HG02759 (cell line): ENCODE data around the gene CAMK1D.
"Not testable (repeated sequence)": the region's sequence is repeated elsewhere in the genome, so short reads cannot be mapped to it uniquely, and the experiment has no call there.

Source experiments
- ATAC-seq: cut with Tn5 transposase; IDR thresholded peaks from one replicate; pipeline ENCODE4 v1.9.1; 2021; ENCODE audit warnings: mild to moderate bottlenecking, moderate library complexity; ENCODE audit not compliant: unreplicated experiment

Gene CAMK1D

DNA sequence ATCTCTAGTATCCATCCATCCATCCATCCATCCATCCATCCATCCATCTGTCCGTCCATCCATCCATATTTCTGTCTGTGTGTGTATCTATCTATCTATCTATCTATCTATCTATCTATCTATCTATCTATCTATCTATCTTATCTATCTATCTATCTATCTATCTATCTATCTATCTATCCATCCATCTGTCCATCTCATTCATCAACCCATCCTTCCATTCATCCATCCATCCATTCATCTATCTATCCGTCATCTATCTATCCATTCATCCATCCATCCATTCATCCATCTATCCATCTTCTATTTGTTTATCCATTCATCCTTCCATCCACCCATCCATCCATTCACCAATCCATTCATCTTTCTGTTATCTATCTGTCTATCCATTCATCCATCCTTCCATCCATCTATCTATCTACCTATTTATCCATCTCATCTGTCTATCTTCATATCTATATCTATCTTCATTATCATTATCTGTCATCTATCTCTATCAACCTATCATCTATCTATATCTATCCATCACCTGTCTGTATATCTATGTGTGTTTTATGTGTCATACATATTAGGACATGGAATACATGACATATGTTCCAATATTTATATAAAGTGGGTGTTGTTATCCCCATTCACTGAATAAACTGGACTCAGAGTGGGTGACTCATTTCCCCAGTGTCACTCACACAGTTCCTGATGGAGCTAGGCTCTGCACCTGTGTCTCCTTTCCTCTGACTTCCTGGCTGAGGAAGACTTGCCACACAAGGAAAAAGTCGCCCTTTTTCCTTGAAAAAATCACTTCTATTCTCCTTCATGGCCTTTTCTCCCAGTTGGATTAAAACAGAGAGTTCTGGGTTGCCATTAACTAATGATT is 452.1 kb downstream of the CAMK1D start:
- no peak for ATAC-seq

DNA sequence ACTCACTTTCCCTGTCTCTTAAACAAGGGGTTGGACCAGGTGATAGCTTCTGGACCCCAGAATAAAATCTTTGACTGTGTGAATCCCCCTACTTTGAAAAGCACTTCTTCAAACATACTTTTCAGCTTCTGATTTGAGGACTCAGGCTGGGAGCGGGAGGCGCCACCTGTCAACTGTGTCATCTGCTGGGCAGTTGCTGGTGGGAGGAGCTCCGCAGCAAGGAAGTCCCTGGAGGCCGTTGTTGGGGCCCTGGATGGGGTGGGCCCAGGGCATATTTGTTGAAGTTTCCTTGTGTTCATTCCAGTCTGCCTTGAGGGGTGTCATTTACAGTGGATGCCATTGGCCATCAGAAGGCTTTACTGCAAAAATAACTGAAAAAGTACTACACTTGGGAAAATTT is 454.4 kb downstream of the CAMK1D start:
- no peak for ATAC-seq

GRCh38 chr10:12806228-12807095 is 457.1 kb downstream of the CAMK1D start:
- no peak for ATAC-seq

- ATAC-seq = no peak
Observed at GRCh38 chr10:12807096-12807755, 457.9 kb downstream of the CAMK1D start.

DNA sequence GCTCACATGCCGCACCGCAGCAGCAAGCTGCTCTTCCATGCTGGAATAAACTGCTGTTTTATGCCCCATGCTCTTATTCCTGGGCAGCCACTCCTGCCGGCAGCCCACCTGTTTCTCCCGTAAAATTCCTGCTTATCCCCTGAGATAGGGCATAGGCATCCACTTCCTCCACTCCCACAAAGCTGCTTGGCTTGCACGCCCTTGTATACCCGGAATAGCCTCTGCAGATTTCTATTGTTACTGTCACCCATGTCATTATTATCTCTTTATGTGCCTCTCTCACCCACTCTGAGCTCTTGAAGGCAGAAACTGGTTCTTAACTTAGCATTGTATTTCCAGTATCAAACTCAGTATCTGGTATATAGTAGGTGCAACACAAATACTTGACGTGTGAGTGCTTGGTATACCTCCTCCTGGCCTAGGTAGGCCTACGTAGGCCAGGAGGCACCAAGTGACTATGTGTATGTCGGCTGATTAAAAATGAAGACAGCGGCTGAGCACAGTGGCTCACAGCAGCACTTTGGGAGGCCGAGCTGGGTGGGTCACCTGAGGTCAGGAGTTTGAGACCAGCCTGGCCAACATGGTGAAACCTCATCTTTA is 458.8 kb downstream of the CAMK1D start:
- ATAC-seq = no peak

GRCh38 chr10:12810046-12810445 is 460.7 kb downstream of the CAMK1D start:
- ATAC-seq = not testable (repeated sequence)

GRCh38 chr10:12811826-12812225 is 462.5 kb downstream of the CAMK1D start:
- no peak for ATAC-seq

DNA sequence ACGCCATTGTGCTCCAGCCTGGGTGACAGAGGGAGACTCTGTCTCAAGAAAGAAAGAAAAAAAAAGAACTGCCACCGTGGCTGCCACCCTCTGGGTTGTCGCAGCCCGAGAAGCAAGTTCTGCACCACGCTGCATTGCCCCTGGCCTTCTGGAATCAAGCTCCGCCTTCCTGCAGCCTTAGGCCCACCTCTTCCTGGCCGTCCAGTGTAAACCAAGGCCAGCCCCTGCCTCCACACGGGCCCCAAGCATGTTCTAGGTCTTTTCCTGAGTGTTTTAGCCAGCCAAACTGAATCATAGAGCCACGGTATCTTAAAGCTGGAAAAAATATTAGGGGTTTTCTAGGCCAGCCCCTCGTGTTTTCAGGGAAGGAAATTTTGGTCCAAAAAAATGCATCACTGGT is 463.2 kb downstream of the CAMK1D start:
- no peak for ATAC-seq

DNA sequence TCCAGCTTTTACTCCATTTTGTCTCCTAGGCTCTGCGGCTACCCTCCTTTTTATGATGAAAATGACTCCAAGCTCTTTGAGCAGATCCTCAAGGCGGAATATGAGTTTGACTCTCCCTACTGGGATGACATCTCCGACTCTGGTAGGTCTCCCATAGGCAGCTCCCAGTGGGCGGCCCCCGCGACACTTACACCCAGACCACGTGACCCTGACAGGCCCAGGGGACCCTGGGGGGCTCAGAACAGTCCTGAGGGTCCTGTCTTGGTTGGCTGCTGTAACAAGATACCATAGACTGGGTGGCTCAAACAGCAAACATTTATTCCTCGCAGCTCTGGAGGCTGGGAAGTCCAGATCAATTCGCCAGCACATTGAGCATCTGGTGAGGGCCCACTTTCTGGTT is 464.8 kb downstream of the CAMK1D start:
- ATAC-seq = no peak

GRCh38 chr10:12819071-12819470 is 469.7 kb downstream of the CAMK1D start:
- ATAC-seq = no peak

DNA sequence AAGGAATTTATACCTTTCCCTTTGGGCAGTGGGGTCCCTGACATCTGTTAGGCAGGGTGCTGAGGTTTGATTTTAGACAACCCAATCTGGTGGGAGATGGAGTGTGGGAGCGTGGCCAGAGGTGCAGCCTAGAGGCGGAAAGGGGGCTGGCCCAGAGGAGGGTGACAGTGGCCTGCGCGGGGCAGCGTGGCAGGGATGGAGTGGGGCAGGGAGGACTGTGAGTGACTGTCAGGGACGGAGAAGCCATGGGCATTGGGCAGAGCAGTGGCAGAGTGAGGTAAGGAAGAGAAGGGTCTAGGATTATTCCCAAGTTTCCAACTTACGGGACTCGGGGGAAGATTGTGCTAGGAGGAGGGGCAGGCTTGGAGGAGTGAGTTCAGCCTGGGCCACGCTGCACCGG is 470.3 kb downstream of the CAMK1D start:
- ATAC-seq = no peak

DNA sequence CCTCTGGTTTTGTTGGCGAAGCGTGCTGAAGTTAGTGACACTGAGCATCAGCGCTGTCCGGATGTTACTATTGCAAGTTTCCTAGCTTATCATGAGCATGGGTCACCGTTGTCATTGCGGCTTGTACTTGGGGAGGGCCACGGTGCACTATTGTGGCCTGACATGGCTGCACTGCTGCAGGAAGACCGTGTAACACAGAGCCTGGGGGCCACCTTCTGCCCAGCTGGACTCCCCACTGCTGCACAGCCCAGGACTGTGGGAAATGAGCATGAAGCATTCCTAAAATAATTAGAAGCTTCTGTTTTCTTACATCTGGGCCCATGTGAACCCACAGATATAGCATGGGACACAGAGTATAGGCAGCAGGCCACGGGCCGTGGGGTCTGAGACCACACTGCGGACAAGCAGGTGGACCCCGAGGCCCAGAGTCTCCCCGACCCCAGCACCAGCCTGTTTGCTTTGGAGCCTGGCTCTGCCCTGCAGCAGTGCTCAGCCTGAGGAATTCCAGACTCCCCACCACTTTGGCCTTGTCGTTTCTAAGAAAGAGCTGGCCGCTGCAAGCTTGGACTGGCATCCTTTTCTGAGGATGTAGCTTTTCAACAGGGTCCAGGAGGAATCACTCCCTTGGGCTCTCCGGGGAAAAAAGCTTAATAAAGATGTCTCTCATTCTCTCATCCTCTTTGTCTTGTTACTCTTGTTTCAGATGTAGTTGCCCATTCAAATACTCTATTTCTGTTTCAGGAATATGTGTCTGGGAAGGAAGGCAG is 473.0 kb downstream of the CAMK1D start:
- no peak for ATAC-seq

DNA sequence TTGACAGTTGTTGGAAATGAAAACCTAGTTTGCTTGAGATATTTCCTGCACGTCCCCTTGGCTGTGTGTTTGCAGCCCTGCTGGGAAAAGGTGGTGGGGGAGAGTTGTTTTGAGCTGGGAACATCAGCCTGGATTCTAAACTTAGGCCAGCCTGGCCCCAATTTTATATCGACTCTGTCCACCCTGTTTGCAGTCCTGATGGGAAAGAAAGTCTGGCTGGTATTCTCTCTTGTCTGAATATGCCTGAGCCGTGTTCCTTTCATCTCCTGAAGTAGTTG is 473.5 kb downstream of the CAMK1D start:
- ATAC-seq = no peak

GRCh38 chr10:12823328-12823727 is 474.0 kb downstream of the CAMK1D start:
- ATAC-seq = no peak

DNA sequence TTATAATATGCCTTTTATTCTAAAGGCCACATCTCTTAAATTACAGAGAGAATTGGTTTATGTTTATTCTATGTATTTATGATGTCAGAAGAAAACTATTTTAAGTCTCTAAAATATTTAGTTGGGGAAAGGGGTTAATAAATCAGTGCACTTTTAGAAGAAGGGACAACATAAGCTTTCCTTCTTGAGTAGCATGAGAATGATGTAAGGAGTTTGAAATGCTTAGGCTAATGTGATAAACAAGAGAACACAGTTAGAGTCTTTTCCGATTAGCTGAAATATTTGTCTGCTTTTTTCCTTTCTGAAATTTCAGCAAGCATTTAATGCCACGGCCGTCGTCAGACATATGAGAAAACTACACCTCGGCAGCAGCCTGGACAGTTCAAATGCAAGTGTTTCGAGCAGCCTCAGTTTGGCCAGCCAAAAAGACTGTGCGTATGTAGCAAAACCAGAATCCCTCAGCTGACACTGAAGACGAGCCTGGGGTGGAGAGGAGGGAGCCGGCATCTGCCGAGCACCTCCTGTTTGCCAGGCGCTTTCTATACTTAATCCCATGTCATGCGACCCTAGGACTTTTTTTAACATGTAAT is 476.0 kb downstream of the CAMK1D start:
- no peak for ATAC-seq

GRCh38 chr10:12826800-12827372 is 477.5 kb downstream of the CAMK1D start:
- no peak for ATAC-seq

DNA sequence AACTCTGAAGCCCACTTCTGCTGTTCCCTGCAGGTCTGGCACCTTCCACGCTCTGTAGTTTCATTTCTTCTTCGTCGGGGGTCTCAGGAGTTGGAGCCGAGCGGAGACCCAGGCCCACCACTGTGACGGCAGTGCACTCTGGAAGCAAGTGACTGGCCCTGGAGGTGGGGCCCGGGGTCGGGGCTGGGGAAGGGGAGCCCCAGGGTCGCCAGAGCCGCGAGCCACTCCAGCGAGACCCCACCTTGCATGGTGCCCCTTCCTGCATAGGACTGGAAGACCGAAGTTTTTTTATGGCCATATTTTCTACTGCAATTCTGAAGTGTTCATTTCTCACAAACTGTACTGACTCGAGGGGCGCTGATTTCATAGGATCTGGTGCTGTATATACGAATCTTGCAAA is 479.4 kb downstream of the CAMK1D start:
- no peak for ATAC-seq

DNA sequence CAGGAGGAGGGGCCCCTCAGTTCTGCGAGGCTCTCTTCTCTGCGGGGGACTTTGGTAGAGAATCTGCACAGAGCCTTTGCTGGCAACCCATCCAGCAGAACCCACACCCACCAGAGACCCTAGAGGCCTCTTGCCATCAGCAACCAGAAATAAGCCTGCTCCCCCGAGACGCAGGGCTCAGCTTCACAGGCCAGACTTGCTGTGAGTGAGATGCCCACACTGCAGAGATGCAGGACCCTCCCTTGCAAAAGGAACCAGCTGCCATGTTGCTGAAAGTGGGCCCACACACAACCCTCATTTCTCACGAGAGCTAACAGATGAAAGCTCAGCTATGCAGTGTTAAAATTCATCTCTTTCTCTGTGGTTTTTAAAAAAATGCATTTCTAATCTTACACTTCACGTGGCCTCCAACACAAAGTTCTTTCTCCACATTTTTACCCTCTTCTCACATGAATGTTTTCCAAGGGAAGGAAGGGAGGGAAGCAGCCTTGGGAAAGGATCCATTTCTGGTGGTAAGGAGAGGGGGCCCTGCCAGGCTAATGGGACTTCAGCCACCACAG is 480.6 kb downstream of the CAMK1D start:
- ATAC-seq = no peak

DNA sequence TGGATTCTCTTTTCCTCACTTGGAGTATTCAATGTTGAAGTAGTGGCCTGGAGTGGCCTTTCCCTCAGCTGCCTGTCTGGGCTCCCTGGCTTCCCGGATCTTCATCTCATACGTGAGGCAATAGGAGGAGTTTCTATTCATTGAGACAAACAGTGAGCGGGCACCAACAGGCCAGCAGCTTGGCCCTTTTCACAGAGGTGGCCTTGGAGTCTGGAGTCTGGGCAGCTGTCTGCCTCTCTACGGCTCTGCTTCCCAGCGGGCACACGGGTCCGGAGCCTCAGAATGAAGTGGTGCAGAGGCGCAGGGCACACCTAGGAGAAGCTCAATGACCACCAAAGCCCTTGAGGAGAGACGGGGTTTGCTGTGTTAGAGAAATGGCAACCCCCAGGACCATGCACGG is 482.7 kb downstream of the CAMK1D start:
- ATAC-seq = no peak

GRCh38 chr10:12833451-12833850 is 484.1 kb downstream of the CAMK1D start:
- ATAC-seq = no peak
